Measurements from ENCODE around the gene USP6NL. TPM values are rescaled to one million over a fixed set of nuclear protein-coding genes. Genes with fewer than 3 reads are reported as not detected.

The USP6NL gene
- total and polyA plus RNA-seq, 9 of the 15 experiments (the other 6 are each of a cell fraction or from before 2014, with no cell fraction given), result 3.2 to 26.6 (median 19.8) TPM

GRCh38 chr10:11610166-11610825 lies 1.2 kb downstream of the USP6NL start (continued):
- TF ChIP-seq MLLT1 (IDR thresholded peaks at IDR 0.05), result peak in 1 of 2 experiments; percentile 85; a peak in 2 of 4 replicates
- TF ChIP-seq TAF1 (IDR thresholded peaks at IDR 0.05; ENCODE audit: control insufficient read depth, extremely low read depth, insufficient read depth, low read length, severe bottlenecking), result no peak
- TF ChIP-seq NR2C1 (IDR thresholded peaks at IDR 0.05), result no peak
- TF ChIP-seq NR2C1 (tag; IDR thresholded peaks at IDR 0.05), result no peak
- TF ChIP-seq MYBL2 (IDR thresholded peaks at IDR 0.05; ENCODE audit: low read depth), result peak; percentile 17; the same call in 1 of the 2 replicates
- no peak for TF ChIP-seq MYBL2 (CRISPR knock-in tag; IDR thresholded peaks at IDR 0.05; ENCODE audit: borderline replicate concordance)
- TF ChIP-seq ZC3H8 (IDR thresholded peaks at IDR 0.05), result no peak
- TF ChIP-seq, protein P1, sequence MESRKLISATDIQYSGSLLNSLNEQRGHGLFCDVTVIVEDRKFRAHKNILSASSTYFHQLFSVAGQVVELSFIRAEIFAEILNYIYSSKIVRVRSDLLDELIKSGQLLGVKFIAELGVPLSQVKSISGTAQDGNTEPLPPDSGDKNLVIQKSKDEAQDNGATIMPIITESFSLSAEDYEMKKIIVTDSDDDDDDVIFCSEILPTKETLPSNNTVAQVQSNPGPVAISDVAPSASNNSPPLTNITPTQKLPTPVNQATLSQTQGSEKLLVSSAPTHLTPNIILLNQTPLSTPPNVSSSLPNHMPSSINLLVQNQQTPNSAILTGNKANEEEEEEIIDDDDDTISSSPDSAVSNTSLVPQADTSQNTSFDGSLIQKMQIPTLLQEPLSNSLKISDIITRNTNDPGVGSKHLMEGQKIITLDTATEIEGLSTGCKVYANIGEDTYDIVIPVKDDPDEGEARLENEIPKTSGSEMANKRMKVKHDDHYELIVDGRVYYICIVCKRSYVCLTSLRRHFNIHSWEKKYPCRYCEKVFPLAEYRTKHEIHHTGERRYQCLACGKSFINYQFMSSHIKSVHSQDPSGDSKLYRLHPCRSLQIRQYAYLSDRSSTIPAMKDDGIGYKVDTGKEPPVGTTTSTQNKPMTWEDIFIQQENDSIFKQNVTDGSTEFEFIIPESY (CRISPR knock-in tag; IDR thresholded peaks at IDR 0.05), result no peak
- no peak for TF ChIP-seq SRSF7 (optimal IDR thresholded peaks at IDR 0.05; ENCODE audit: low read depth, low read length)
- TF ChIP-seq SAFB2 (IDR thresholded peaks at IDR 0.05; ENCODE audit: borderline replicate concordance, low read depth, low read length, severe bottlenecking), result no peak
- no peak for TF ChIP-seq ATF3 (IDR thresholded peaks at IDR 0.05)
- TF ChIP-seq ATF3 (CRISPR knock-in tag; conservative IDR thresholded peaks at IDR 0.05), result no peak
- TF ChIP-seq, protein P2, sequence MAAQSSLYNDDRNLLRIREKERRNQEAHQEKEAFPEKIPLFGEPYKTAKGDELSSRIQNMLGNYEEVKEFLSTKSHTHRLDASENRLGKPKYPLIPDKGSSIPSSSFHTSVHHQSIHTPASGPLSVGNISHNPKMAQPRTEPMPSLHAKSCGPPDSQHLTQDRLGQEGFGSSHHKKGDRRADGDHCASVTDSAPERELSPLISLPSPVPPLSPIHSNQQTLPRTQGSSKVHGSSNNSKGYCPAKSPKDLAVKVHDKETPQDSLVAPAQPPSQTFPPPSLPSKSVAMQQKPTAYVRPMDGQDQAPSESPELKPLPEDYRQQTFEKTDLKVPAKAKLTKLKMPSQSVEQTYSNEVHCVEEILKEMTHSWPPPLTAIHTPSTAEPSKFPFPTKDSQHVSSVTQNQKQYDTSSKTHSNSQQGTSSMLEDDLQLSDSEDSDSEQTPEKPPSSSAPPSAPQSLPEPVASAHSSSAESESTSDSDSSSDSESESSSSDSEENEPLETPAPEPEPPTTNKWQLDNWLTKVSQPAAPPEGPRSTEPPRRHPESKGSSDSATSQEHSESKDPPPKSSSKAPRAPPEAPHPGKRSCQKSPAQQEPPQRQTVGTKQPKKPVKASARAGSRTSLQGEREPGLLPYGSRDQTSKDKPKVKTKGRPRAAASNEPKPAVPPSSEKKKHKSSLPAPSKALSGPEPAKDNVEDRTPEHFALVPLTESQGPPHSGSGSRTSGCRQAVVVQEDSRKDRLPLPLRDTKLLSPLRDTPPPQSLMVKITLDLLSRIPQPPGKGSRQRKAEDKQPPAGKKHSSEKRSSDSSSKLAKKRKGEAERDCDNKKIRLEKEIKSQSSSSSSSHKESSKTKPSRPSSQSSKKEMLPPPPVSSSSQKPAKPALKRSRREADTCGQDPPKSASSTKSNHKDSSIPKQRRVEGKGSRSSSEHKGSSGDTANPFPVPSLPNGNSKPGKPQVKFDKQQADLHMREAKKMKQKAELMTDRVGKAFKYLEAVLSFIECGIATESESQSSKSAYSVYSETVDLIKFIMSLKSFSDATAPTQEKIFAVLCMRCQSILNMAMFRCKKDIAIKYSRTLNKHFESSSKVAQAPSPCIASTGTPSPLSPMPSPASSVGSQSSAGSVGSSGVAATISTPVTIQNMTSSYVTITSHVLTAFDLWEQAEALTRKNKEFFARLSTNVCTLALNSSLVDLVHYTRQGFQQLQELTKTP (IDR thresholded peaks at IDR 0.05; ENCODE audit: low read depth in 1 of 2, partially characterized antibody in 2 of 2), result peak in 1 of 2 experiments; percentile 47
